A673 (cell line): Measurements from ENCODE around the gene GADD45GIP1. TPM values are rescaled to one million over a fixed set of nuclear protein-coding genes. Genes with fewer than 3 reads are reported as not detected.

ENCODE experiments used
- BruUV-seq: library from RNA; stranded (reverse); fragments of 400-500 nt; replicated peaks from 2 replicates; lab custom pipeline; 2021; lab: Mats Ljungman, UMichigan
- CTCF ChIA-PET: fragments of 300-600 bp; sonication (Branson Sonifier 250); formaldehyde crosslinking; loops from one replicate; lab custom pipeline; 2022; ENCODE audit warnings: antibody characterized with exemption; lab: Charles Lee
- POLR2A ChIA-PET: fragments of 300-600 bp; sonication (Branson Sonifier 250); formaldehyde crosslinking; loops from one replicate; lab custom pipeline; 2022; ENCODE audit warnings: antibody characterized with exemption; ENCODE audit not compliant: low non-redundant PET; lab: Charles Lee
- DNase-seq: peaks from one replicate; pipeline ENCODE4 v3.0.0-alpha.2; 2015; ENCODE audit warnings: low spot score
- H3K27ac ChIP-seq: fragments of 200-600 bp; sonication (generic); 2 replicates; pipeline ENCODE4 v1.5.1; 2016; ENCODE audit warnings: mixed run types, low read depth, mild to moderate bottlenecking, mixed read lengths, antibody characterized with exemption, low read length; ENCODE audit not compliant: poor library complexity, severe bottlenecking
- H3K27me3 ChIP-seq: fragments of 200-600 bp; sonication (generic); replicated peaks from 2 replicates; pipeline ENCODE4 v1.6.1; 2017; ENCODE audit warnings: mixed run types, low read depth, mild to moderate bottlenecking, mixed read lengths, antibody characterized with exemption, low read length; ENCODE audit not compliant: insufficient read depth, poor library complexity
- H3K36me3 ChIP-seq: fragments of 200-600 bp; sonication (generic); 2 replicates; pipeline ENCODE4 v1.6.1; 2016; ENCODE audit warnings: mixed run types, mild to moderate bottlenecking, mixed read lengths, antibody characterized with exemption, low read length; ENCODE audit not compliant: insufficient read depth, poor library complexity, severe bottlenecking
- H3K4me1 ChIP-seq: fragments of 200-600 bp; sonication (generic); 2 replicates; pipeline ENCODE4 v1.6.1; 2017; ENCODE audit warnings: mixed run types, mild to moderate bottlenecking, mixed read lengths, antibody characterized with exemption, low read length; ENCODE audit not compliant: insufficient read depth, poor library complexity, severe bottlenecking
- H3K4me3 ChIP-seq: fragments of 200-600 bp; sonication (generic); 2 replicates; pipeline ENCODE4 v1.5.1; 2016; ENCODE audit warnings: low read depth, mixed run types, mild to moderate bottlenecking, mixed read lengths, low read length; ENCODE audit not compliant: poor library complexity, severe bottlenecking
- H3K9me3 ChIP-seq: fragments of 200-600 bp; sonication (generic); 2 replicates; pipeline ENCODE4 v1.6.1; 2016; ENCODE audit warnings: mixed run types, low read depth, mild to moderate bottlenecking, mixed read lengths, antibody characterized with exemption, low read length; ENCODE audit not compliant: poor library complexity, severe bottlenecking
- EZH2 ChIP-seq: fragments of 200-600 bp; sonication (generic); IDR thresholded peaks from 2 replicates; pipeline ENCODE4 v1.6.1; 2017; ENCODE audit warnings: borderline replicate concordance, low read depth, mild to moderate bottlenecking, mixed read lengths, antibody characterized with exemption, low read length; ENCODE audit not compliant: poor library complexity, severe bottlenecking
- intact Hi-C: fragments of 100-400 bp; cut with micrococcal nuclease; formaldehyde crosslinking; loops from one replicate; pipeline ENCODE4 v1.10.0; 2022; ENCODE audit not compliant: unreplicated experiment
- total RNA-seq: library from RNA; stranded (reverse); gene quantifications from 2 replicates; pipeline ENCODE4 v1.2.3, GENCODE V29; 2021
- TF ChIP-seq, protein P1 (sequence below): fragments of 300-800, 200-600 bp; sonication (generic); conservative IDR thresholded peaks from 2 replicates; pipeline ENCODE4 v1.5.1; 2017; ENCODE audit warnings: low read depth, mild to moderate bottlenecking, antibody characterized with exemption, low read length, moderate library complexity, mixed read lengths

The GADD45GIP1 gene
- total RNA-seq, 1 experiment from 2014 or later, result 67.5 TPM

DNA sequence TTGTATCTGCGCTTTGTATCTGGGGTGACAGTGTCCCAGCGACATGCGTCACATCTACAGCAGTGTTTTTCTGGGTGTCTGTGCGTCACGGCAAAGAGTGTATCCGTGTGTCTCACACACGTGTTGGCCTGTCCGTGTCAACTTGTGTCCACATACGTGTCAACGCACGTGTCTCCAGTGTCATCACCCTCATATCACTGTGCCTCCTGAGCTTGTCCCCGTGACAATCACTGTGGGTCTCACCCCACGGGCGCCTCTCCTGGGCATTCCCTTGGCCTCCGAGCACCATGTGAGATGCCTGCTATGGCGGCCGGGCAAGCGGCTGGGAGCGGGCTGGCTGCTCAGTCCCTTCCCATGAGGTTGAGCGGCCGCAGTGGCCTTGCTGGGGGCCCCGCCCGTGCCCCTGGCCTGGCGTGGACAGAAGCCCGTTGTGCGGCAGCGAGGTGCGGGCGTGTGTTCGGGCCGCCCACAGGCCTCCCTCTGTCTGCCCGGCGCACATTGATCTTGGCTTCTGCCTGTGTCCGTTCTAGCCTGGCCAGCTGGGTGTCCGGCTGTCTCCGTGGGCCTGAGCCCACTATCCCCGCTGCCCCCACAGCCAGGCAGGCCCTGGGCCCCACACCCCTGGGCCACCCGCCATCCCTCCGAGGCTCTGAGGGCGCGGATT lies 44.6 kb upstream of the GADD45GIP1 start:
- no peak for TF ChIP-seq EZH2
- TF ChIP-seq, protein P1, sequence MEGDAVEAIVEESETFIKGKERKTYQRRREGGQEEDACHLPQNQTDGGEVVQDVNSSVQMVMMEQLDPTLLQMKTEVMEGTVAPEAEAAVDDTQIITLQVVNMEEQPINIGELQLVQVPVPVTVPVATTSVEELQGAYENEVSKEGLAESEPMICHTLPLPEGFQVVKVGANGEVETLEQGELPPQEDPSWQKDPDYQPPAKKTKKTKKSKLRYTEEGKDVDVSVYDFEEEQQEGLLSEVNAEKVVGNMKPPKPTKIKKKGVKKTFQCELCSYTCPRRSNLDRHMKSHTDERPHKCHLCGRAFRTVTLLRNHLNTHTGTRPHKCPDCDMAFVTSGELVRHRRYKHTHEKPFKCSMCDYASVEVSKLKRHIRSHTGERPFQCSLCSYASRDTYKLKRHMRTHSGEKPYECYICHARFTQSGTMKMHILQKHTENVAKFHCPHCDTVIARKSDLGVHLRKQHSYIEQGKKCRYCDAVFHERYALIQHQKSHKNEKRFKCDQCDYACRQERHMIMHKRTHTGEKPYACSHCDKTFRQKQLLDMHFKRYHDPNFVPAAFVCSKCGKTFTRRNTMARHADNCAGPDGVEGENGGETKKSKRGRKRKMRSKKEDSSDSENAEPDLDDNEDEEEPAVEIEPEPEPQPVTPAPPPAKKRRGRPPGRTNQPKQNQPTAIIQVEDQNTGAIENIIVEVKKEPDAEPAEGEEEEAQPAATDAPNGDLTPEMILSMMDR, result no peak
- intact Hi-C loops, result no loop called here
- BruUV-seq, result no TSS peak
- no peaks in the 10 kb centered on the region for H3K9me3 ChIP-seq
- no peak for DNase-seq
- POLR2A ChIA-PET, result no interaction called here
- peaks cover 1% of the 10 kb centered on the region for H3K4me1 ChIP-seq
- H3K27me3 ChIP-seq, result no peaks in the 10 kb centered on the region
- H3K27ac ChIP-seq, result peak overlapping the region; percentile 42
- CTCF ChIA-PET, result no interaction called here
- no peaks in the 10 kb centered on the region for H3K36me3 ChIP-seq
- no peak overlapping the region for H3K4me3 ChIP-seq

DNA sequence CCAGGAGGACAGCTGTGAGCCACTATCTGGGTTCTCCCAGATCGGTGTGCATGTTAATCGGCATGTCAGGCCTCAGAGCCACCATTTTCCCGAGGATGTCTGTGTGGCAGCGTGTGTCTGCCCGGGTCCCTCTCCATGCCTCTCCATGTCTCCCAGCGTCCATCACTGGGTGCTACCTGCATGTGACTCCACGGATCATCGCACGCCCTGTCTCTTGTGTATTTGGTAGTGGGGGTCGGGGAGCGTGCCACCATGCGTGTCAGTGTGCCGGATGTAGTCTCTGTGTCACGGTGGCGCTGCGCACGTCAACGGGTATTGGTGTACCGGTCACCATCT lies 44.1 kb upstream of the GADD45GIP1 start:
- no peak overlapping the region for H3K27ac ChIP-seq
- ChIA-PET CTCF (no interaction called here), POLR2A (no interaction called here)
- intact Hi-C loops, result no loop called here
- no peaks in the 10 kb centered on the region for H3K27me3 ChIP-seq
- no peak for TF ChIP-seq EZH2
- TF ChIP-seq, protein P1, result no peak
- no peak overlapping the region for H3K4me3 ChIP-seq
- H3K9me3 ChIP-seq, result no peaks in the 10 kb centered on the region
- H3K36me3 ChIP-seq, result no peaks in the 10 kb centered on the region
- no peak for DNase-seq
- H3K4me1 ChIP-seq, result peaks cover 4% of the 10 kb centered on the region
- no TSS peak for BruUV-seq

DNA sequence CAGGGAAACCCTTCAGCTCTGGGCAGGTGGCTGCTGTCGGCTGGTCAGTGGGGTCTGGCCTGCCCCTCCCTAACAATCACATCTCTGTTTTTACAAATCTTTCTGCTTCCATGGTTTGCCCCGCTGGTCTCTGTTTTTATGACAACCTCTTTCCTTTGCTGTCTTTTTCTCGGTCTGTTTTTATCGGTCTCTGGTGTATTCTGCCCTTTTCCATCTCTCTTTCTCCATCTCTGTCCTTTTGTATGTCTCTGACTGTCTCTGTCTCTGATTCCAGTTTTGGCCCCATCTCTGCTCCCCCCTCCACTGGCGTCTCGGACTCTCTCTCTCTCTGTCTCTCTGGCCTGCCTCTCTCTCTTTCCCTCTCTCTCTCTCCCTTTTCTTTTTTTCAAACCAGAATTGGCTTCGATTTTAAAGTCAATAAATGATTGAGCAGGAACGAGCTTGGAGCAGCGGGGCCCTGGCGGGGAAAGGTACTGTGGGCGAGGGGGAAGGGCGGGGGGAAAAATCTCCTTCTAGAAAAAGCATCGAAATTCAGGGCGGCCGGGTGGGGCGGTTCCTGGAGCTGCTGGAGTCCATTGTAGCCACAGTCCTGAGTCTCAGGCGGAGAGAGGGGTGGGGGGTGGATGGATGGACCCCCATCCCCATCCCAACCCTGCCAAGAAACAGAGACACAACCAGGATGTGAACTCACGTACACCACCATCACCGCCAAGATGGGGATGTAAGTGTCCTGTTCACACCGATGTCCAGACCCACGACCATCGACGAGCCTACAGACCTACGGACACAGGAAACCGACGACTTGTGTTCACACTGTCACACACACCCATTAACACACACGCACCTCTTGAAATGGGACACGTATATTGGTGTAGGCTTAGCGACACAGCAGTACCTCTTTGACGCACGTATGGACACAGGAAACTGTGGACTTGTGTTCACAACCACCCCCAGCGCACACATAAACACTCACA lies 41.2 kb upstream of the GADD45GIP1 start:
- no peak overlapping the region for H3K4me3 ChIP-seq
- H3K27me3 ChIP-seq, result no peaks in the 10 kb centered on the region
- ChIA-PET CTCF (no interaction called here), POLR2A (no interaction called here)
- H3K36me3 ChIP-seq, result no peaks in the 10 kb centered on the region
- BruUV-seq, result TSS peak; percentile 67
- no peak for TF ChIP-seq EZH2
- TF ChIP-seq, protein P1, result no peak
- intact Hi-C loops, result no loop called here
- peaks cover 4% of the 10 kb centered on the region for H3K4me1 ChIP-seq
- no peaks in the 10 kb centered on the region for H3K9me3 ChIP-seq
- H3K27ac ChIP-seq, result no peak overlapping the region
- no peak for DNase-seq
